Natural killer cell treated with Interleukin-12 subunit alpha and Interleukin-12 subunit beta and Interleukin-15 and Interleukin-18, amount 100 ng/mL, for 72 hours (primary cell): ENCODE data around the gene ZBTB32. TPM values are rescaled to one million over a fixed set of nuclear protein-coding genes. Genes with fewer than 3 reads are reported as not detected.
"Not testable (repeated sequence)": the region's sequence is repeated elsewhere in the genome, so short reads cannot be mapped to it uniquely, and the experiment has no call there.

ENCODE experiments used
- ATAC-seq, 2 donors: fragments of 150-1000 bp; cut with Tn5 transposase in 1 of 2; sonication (Bioruptor Pico), chemical (Tn5 transposase) in 1 of 2; 2 replicates each; pipeline ENCODE4 v1.10.0; 2021
- DNase-seq: peaks from one replicate; pipeline ENCODE4 v3.0.0; 2022; ENCODE audit warnings: low spot score
- H3K27ac Mint-ChIP-seq, 2 donors: 1 replicate in 1 of 2; 2 replicates in 1 of 2; pipeline ENCODE4 v1.8.0; 2022; ENCODE audit warnings: mixed read lengths in 2 of 2, mild to moderate bottlenecking in 1 of 2, moderate library complexity in 1 of 2
- H3K27me3 Mint-ChIP-seq, 2 donors: 1 replicate in 1 of 2; 2 replicates in 1 of 2; pipeline ENCODE4 v1.8.0; 2022; ENCODE audit warnings: mixed read lengths in 2 of 2
- H3K36me3 Mint-ChIP-seq: one replicate; pipeline ENCODE4 v1.8.0; 2022; ENCODE audit warnings: mixed read lengths
- H3K4me1 Mint-ChIP-seq, 2 donors: 1 replicate in 1 of 2; 2 replicates in 1 of 2; pipeline ENCODE4 v1.8.0; 2022; ENCODE audit warnings: low read depth in 2 of 2, mixed read lengths in 2 of 2, mild to moderate bottlenecking in 1 of 2
- H3K4me3 Mint-ChIP-seq: one replicate; pipeline ENCODE4 v1.8.0; 2022; ENCODE audit warnings: mixed read lengths
- H3K9me3 Mint-ChIP-seq: 2 replicates; pipeline ENCODE4 v1.8.0; 2022; ENCODE audit warnings: mixed read lengths
- total RNA-seq, 2 donors: library from RNA; stranded (reverse); gene quantifications; one replicate each; pipeline ENCODE4 v1.2.3, GENCODE V29; 2022

Gene ZBTB32
- total RNA-seq, 2 donors from 2014 or later = 191 to 295 TPM

GRCh38 chr19:35719402-35720162 lies 15.2 kb downstream of the ZBTB32 start:
- ATAC-seq = no peak

GRCh38 chr19:35720163-35720524 lies 15.8 kb downstream of the ZBTB32 start:
- ATAC-seq (no peak), DNase-seq (no peak)
- Mint-ChIP-seq H3K4me1 (peaks cover 24 to 40% of the 10 kb centered on the region in 2 donors), H3K4me3 (peak overlapping the region; percentile 69), H3K36me3 (peaks cover 22% of the 10 kb centered on the region), H3K27ac (peak overlapping the region; percentile 53 to 80), H3K27me3 (no peaks in the 10 kb centered on the region), H3K9me3 (no peaks in the 10 kb centered on the region)

More at GRCh38 chr19:35719402-35720162, 15.2 kb downstream of the ZBTB32 start:
- DNase-seq = no peak
- Mint-ChIP-seq H3K9me3 (no peaks in the 10 kb centered on the region), H3K27me3 (no peaks in the 10 kb centered on the region), H3K36me3 (peaks cover 27% of the 10 kb centered on the region), H3K4me1 (peaks cover 29 to 45% of the 10 kb centered on the region in 2 donors), H3K27ac (peak overlapping the region; percentile 80 to 86), H3K4me3 (peak overlapping the region; percentile 87)

GRCh38 chr19:35720648-35721047 lies 16.3 kb downstream of the ZBTB32 start:
- Mint-ChIP-seq H3K36me3 (peaks cover 22% of the 10 kb centered on the region), H3K4me3 (no peak overlapping the region), H3K27me3 (no peaks in the 10 kb centered on the region), H3K9me3 (no peaks in the 10 kb centered on the region), H3K4me1 (peaks cover 23 to 40% of the 10 kb centered on the region in 2 donors), H3K27ac (peak overlapping the region; percentile 54 to 80)
- DNase-seq = no peak
- no peak for ATAC-seq

GRCh38 chr19:35721374-35721773 lies 17.0 kb downstream of the ZBTB32 start:
- Mint-ChIP-seq H3K27me3 (no peaks in the 10 kb centered on the region), H3K36me3 (peaks cover 24% of the 10 kb centered on the region), H3K9me3 (no peaks in the 10 kb centered on the region), H3K4me3 (no peak overlapping the region), H3K4me1 (peaks cover 20 to 41% of the 10 kb centered on the region in 2 donors), H3K27ac (peak overlapping the region in 1 of 2 donors; percentile 54)
- ATAC-seq (no peak), DNase-seq (no peak)

GRCh38 chr19:35722461-35722860 lies 18.1 kb downstream of the ZBTB32 start:
- Mint-ChIP-seq H3K27me3 (no peaks in the 10 kb centered on the region), H3K4me3 (no peak overlapping the region), H3K36me3 (peaks cover 19% of the 10 kb centered on the region), H3K27ac (peak overlapping the region in 1 of 2 donors; percentile 50), H3K4me1 (peaks cover 15 to 35% of the 10 kb centered on the region in 2 donors), H3K9me3 (no peaks in the 10 kb centered on the region)
- DNase-seq (no peak), ATAC-seq (no peak)

GRCh38 chr19:35722897-35723296 lies 18.5 kb downstream of the ZBTB32 start:
- no peak overlapping the region for H3K27ac Mint-ChIP-seq
- ATAC-seq (no peak), DNase-seq (no peak)
- peaks cover 15 to 35% of the 10 kb centered on the region in 2 donors for H3K4me1 Mint-ChIP-seq
- H3K36me3 Mint-ChIP-seq = peaks cover 19% of the 10 kb centered on the region
- H3K9me3 Mint-ChIP-seq = no peaks in the 10 kb centered on the region
- no peak overlapping the region for H3K4me3 Mint-ChIP-seq
- H3K27me3 Mint-ChIP-seq = no peaks in the 10 kb centered on the region

GRCh38 chr19:35723671-35724070 lies 19.3 kb downstream of the ZBTB32 start:
- ATAC-seq = no peak
- H3K4me1 Mint-ChIP-seq = peaks cover 15 to 43% of the 10 kb centered on the region in 2 donors
- H3K4me3 Mint-ChIP-seq = no peak overlapping the region
- peak overlapping the region in 1 of 2 donors; percentile 68 for H3K27ac Mint-ChIP-seq
- DNase-seq = no peak
- no peaks in the 10 kb centered on the region for H3K27me3 Mint-ChIP-seq
- H3K9me3 Mint-ChIP-seq = no peaks in the 10 kb centered on the region
- peaks cover 19% of the 10 kb centered on the region for H3K36me3 Mint-ChIP-seq

- Mint-ChIP-seq H3K36me3 (peaks cover 19% of the 10 kb centered on the region), H3K27ac (peak overlapping the region in 1 of 2 donors; percentile 68), H3K4me1 (peaks cover 15 to 41% of the 10 kb centered on the region in 2 donors)
- H3K9me3 Mint-ChIP-seq, ATAC-seq, H3K4me3 Mint-ChIP-seq, H3K27me3 Mint-ChIP-seq, DNase-seq: not testable (repeated sequence)
Measured at GRCh38 chr19:35724132-35724531, 19.8 kb downstream of the ZBTB32 start.

GRCh38 chr19:35724560-35724959 lies 20.2 kb downstream of the ZBTB32 start:
- no peaks in the 10 kb centered on the region for H3K27me3 Mint-ChIP-seq
- DNase-seq (no peak), ATAC-seq (no peak)
- peaks cover 19% of the 10 kb centered on the region for H3K36me3 Mint-ChIP-seq
- no peak overlapping the region for H3K4me3 Mint-ChIP-seq
- peaks cover 11 to 37% of the 10 kb centered on the region in 2 donors for H3K4me1 Mint-ChIP-seq
- H3K9me3 Mint-ChIP-seq = no peaks in the 10 kb centered on the region
- no peak overlapping the region for H3K27ac Mint-ChIP-seq

- H3K36me3 Mint-ChIP-seq = peaks cover 15% of the 10 kb centered on the region
- H3K27me3 Mint-ChIP-seq = no peaks in the 10 kb centered on the region
- no peaks in the 10 kb centered on the region for H3K9me3 Mint-ChIP-seq
- ATAC-seq (no peak), DNase-seq (no peak)
- peaks cover 6 to 32% of the 10 kb centered on the region in 2 donors for H3K4me1 Mint-ChIP-seq
- no peak overlapping the region for H3K27ac Mint-ChIP-seq
- no peak overlapping the region for H3K4me3 Mint-ChIP-seq
Measured at GRCh38 chr19:35725216-35725861, 21.0 kb downstream of the ZBTB32 start.

- Mint-ChIP-seq H3K4me1 (peaks cover 0 to 31% of the 10 kb centered on the region in 2 donors), H3K27me3 (no peaks in the 10 kb centered on the region)
- ATAC-seq = no peak
Measured at GRCh38 chr19:35727053-35727955, 22.9 kb downstream of the ZBTB32 start.

GRCh38 chr19:35727956-35728706 lies 23.8 kb downstream of the ZBTB32 start:
- Mint-ChIP-seq H3K4me3 (no peak overlapping the region), H3K36me3 (peaks cover 19% of the 10 kb centered on the region), H3K27ac (no peak overlapping the region), H3K27me3 (no peaks in the 10 kb centered on the region), H3K9me3 (no peaks in the 10 kb centered on the region), H3K4me1 (peaks cover 0 to 27% of the 10 kb centered on the region in 2 donors)
- no peak for DNase-seq
- ATAC-seq = no peak

More at GRCh38 chr19:35727053-35727955, 22.9 kb downstream of the ZBTB32 start:
- H3K27ac Mint-ChIP-seq = no peak overlapping the region
- no peaks in the 10 kb centered on the region for H3K9me3 Mint-ChIP-seq
- DNase-seq = no peak
- no peak overlapping the region for H3K4me3 Mint-ChIP-seq
- H3K36me3 Mint-ChIP-seq = peaks cover 19% of the 10 kb centered on the region

GRCh38 chr19:35729021-35729420 lies 24.7 kb downstream of the ZBTB32 start:
- Mint-ChIP-seq H3K27ac (no peak overlapping the region), H3K4me1 (peaks cover 2 to 26% of the 10 kb centered on the region in 2 donors), H3K4me3 (no peak overlapping the region), H3K36me3 (peaks cover 15% of the 10 kb centered on the region), H3K9me3 (no peaks in the 10 kb centered on the region), H3K27me3 (no peaks in the 10 kb centered on the region)
- DNase-seq = no peak
- ATAC-seq = no peak
